NCI-H146 (cell line): ENCODE data around the gene MYO7B.

Source experiments
- DNase-seq: peaks from one replicate; lab custom pipeline; 2025; lab: John Stamatoyannopoulos, UW

The MYO7B gene

GRCh38 chr2:127638361-127639110 lies 103.1 kb downstream of the MYO7B start:
- DNase-seq: no peak

- no peak for DNase-seq
Measured at GRCh38 chr2:127639111-127639474, 103.6 kb downstream of the MYO7B start.

GRCh38 chr2:127640082-127641072 lies 104.9 kb downstream of the MYO7B start:
- DNase-seq: peak; percentile 30

GRCh38 chr2:127641133-127641532 lies 105.7 kb downstream of the MYO7B start:
- no peak for DNase-seq

- DNase-seq: no peak
Measured at GRCh38 chr2:127641846-127642507, 106.5 kb downstream of the MYO7B start.

GRCh38 chr2:127642706-127643438 lies 107.4 kb downstream of the MYO7B start:
- DNase-seq: no peak

GRCh38 chr2:127643439-127644065 lies 108.1 kb downstream of the MYO7B start:
- no peak for DNase-seq

GRCh38 chr2:127644066-127645025 lies 108.9 kb downstream of the MYO7B start:
- no peak for DNase-seq

GRCh38 chr2:127645026-127645394 lies 109.5 kb downstream of the MYO7B start:
- no peak for DNase-seq

GRCh38 chr2:127645395-127646291 lies 110.2 kb downstream of the MYO7B start, which contains the start of gene GPR17:
Gene GPR17 (plus strand): TSS chr2:127646153. CDS start chr2:127650736, 4,583 bp downstream.
- DNase-seq: no peak

- DNase-seq: no peak
Measured at GRCh38 chr2:127646487-127647241, 111.2 kb downstream of the MYO7B start.

GRCh38 chr2:127647242-127648190 lies 112.0 kb downstream of the MYO7B start:
- DNase-seq: no peak

GRCh38 chr2:127648321-127648720 lies 112.8 kb downstream of the MYO7B start:
- DNase-seq: no peak

- DNase-seq: no peak
Measured at GRCh38 chr2:127649100-127649611, 113.7 kb downstream of the MYO7B start.

GRCh38 chr2:127649684-127650040 lies 114.2 kb downstream of the MYO7B start:
- DNase-seq: peak; percentile 86

- no peak for DNase-seq
Measured at GRCh38 chr2:127650041-127650784, 114.7 kb downstream of the MYO7B start.
